SJSA1 (cell line): ENCODE measurements around the gene PHLPP2. TPM values are rescaled to one million over a fixed set of nuclear protein-coding genes. Genes with fewer than 3 reads are reported as not detected.
"Not testable (repeated sequence)": the region's sequence is repeated elsewhere in the genome, so short reads cannot be mapped to it uniquely, and the experiment has no call there.

Source experiments
- DNase-seq, 2 experiments: peaks; one replicate each; pipeline ENCODE4 v3.0.0-alpha.2; 2015 to 2020; ENCODE audit warnings: low spot score in 2 of 2, low read depth in 1 of 2
- H3K27ac ChIP-seq: fragments of 250-450 bp; sonication (Bioruptor Pico); 2 replicates; pipeline ENCODE4 v1.5.1; 2020; ENCODE audit warnings: mild to moderate bottlenecking, moderate library complexity
- H3K27me3 ChIP-seq: fragments of 250-450 bp; sonication (Bioruptor Pico); replicated peaks from 2 replicates; pipeline ENCODE4 v1.5.1; 2020; ENCODE audit warnings: mild to moderate bottlenecking, moderate library complexity
- H3K36me3 ChIP-seq: fragments of 250-450 bp; sonication (Bioruptor Pico); 2 replicates; pipeline ENCODE4 v1.5.1; 2020; ENCODE audit warnings: mild to moderate bottlenecking
- H3K4me1 ChIP-seq: fragments of 250-450 bp; sonication (Bioruptor Pico); replicated peaks from 2 replicates; pipeline ENCODE4 v1.6.1; 2021; ENCODE audit warnings: mild to moderate bottlenecking
- H3K4me3 ChIP-seq: fragments of 250-450 bp; sonication (Bioruptor Pico); 2 replicates; pipeline ENCODE4 v1.5.1; 2020; ENCODE audit warnings: mild to moderate bottlenecking
- H3K9me3 ChIP-seq: fragments of 250-450 bp; sonication (Bioruptor Pico); replicated peaks from 2 replicates; pipeline ENCODE4 v1.5.1; 2020; ENCODE audit warnings: mild to moderate bottlenecking
- total RNA-seq: library from RNA; depleted of rRNA; stranded (reverse); fragments of >200 nt; shearing (Covaris generic); gene quantifications from 2 replicates; pipeline ENCODE4 v1.2.3, GENCODE V29; 2014; rRNA removed

Gene PHLPP2
- total RNA-seq, 1 experiment from 2014 or later: 9.9 TPM

DNA sequence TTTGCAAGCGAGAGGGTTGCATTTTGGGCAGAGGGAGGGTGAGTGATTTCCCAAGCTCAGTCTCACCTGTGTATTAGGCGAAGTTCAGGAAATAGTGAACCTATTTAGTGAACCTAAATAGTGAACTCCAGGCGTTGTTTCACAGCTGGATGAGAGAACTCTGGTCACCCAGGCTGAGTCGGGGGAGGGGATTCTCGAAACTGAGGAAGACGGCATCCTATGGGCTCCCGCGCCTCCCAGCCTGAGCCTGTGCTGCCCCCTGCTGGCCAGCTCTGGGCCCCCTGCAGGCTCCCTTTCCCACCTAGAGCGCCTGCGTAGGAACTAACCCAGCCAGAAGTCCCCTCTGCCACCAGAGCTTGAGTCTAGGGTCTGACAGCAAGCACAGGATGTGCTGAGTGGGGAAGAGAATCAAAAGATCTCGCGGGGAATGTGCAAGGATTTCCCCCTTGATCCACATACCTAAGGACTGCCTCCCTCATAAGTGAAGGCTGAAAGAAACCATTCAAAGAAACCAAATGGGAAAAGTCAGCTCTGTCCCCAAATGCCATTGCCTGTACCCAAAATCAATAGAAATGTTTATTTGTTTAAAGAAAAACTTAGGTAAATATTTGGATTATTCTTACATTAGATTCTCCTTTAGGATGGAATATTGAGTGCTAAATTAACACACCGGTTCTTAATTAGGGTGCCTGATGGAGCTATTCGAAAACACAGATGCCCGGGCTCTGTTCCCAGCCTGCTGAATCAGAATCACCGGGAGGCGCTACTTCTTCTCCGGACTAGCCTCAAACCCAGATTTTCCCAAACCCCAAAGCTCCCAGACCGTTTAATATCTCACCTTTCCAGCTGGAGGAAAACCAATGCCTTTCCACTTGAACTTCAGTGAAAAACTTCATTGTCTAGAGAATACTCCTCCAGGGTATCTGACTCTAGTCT is 113.3 kb downstream of the PHLPP2 start:
- Histone ChIP-seq H3K9me3 (no peaks in the 10 kb centered on the region), H3K27me3 (no peaks in the 10 kb centered on the region; the same call in 1 of the 2 replicates), H3K4me1 (no peaks in the 10 kb centered on the region), H3K36me3 (no peaks in the 10 kb centered on the region), H3K4me3 (no peak overlapping the region), H3K27ac (no peak overlapping the region)
- DNase-seq: peak; percentile 35 to 64

DNA sequence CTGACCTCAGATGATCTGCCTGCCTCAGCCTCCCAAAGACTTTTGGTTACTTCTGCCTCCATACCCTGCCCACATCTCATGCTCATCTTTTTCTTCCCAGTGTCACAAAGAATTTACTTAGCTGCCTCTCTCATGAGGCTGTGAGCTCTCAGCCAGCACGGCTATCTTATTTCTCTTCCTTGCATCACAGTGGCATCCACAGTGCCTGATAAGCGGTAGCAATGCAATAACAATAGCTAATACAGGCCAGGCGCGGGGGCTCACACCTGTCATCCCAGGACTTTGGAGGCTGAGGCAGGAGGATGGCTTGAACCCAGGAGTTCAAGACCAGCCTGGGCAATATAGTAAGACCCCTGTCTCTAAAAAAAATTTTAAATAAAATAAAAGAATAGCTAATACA is 114.1 kb downstream of the PHLPP2 start:
- DNase-seq: no peak
- no peaks in the 10 kb centered on the region for H3K9me3 ChIP-seq
- no peak overlapping the region for H3K27ac ChIP-seq
- no peaks in the 10 kb centered on the region; the same call in 1 of the 2 replicates for H3K27me3 ChIP-seq
- H3K36me3 ChIP-seq: no peaks in the 10 kb centered on the region
- no peaks in the 10 kb centered on the region for H3K4me1 ChIP-seq
- no peak overlapping the region for H3K4me3 ChIP-seq

DNA sequence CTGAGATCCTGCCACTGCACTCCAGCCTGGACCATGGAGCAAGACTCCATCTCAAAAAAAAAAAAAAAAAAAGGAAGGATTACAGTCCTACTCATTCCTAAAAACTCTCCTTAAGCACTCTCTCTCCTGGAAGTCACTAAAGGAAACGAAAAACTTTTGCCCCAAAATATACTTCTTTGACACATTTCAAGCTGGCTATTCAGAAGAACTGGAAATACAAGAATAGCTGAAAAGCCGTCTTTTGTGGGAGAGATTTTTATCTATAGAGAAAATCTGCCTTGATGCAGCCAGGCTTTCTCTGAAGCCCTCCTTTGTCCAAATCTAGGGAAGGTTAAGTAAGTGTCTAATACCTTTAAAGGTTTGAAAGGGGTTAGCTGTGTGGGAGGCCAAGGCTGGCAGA is 115.4 kb downstream of the PHLPP2 start:
- Histone ChIP-seq H3K9me3 (no peaks in the 10 kb centered on the region), H3K27ac (no peak overlapping the region), H3K27me3 (no peaks in the 10 kb centered on the region; the same call in 1 of the 2 replicates), H3K4me1 (no peaks in the 10 kb centered on the region), H3K36me3 (no peaks in the 10 kb centered on the region), H3K4me3 (no peak overlapping the region)
- DNase-seq: no peak

- Histone ChIP-seq H3K9me3 (no peaks in the 10 kb centered on the region), H3K4me1 (no peaks in the 10 kb centered on the region), H3K36me3 (no peaks in the 10 kb centered on the region), H3K27me3 (no peaks in the 10 kb centered on the region), H3K4me3 (no peak overlapping the region), H3K27ac (no peak overlapping the region)
- no peak for DNase-seq
These were observed 123.7 kb downstream of the PHLPP2 start for GRCh38 chr16:71600822-71601221.

- H3K27ac ChIP-seq, H3K27me3 ChIP-seq, H3K4me1 ChIP-seq, DNase-seq, H3K4me3 ChIP-seq, H3K36me3 ChIP-seq, H3K9me3 ChIP-seq: not testable (repeated sequence)
These were observed 126.1 kb downstream of the PHLPP2 start for GRCh38 chr16:71598426-71598825.

GRCh38 chr16:71595340-71595826 is 129.1 kb downstream of the PHLPP2 start:
- not testable (repeated sequence) for H3K4me3 ChIP-seq, H3K36me3 ChIP-seq, H3K27ac ChIP-seq, H3K9me3 ChIP-seq, H3K27me3 ChIP-seq, H3K4me1 ChIP-seq, DNase-seq

Other genes starting within 250 kb of the PHLPP2 start
- gene ZNF19, start 235.4 kb downstream of the PHLPP2 start, total RNA-seq: 0.95 and 4.5 TPM in 2 replicates
- not detected in 2 replicates for gene CHST4, start 198.3 kb downstream of the PHLPP2 start, total RNA-seq
- not detected in 2 replicates for gene TAT, start 147.6 kb downstream of the PHLPP2 start, total RNA-seq
- gene MARVELD3, start 98.5 kb downstream of the PHLPP2 start, total RNA-seq: not detected in 2 replicates
- 37.4 and 53.9 TPM in 2 replicates for gene AP1G1, start 84.1 kb upstream of the PHLPP2 start, total RNA-seq
- gene ATXN1L, start 121.3 kb upstream of the PHLPP2 start, total RNA-seq: 9.9 and 24.2 TPM in 2 replicates
- gene ZNF821, start 159.5 kb upstream of the PHLPP2 start, total RNA-seq: 4.2 and 19.2 TPM in 2 replicates
- gene IST1, start 170.8 kb upstream of the PHLPP2 start, total RNA-seq: 231 and 233 TPM in 2 replicates